Caco-2 (cell line): ENCODE data around the gene KDF1. TPM values are rescaled to one million over a fixed set of nuclear protein-coding genes. Genes with fewer than 3 reads are reported as not detected.
"Not testable (repeated sequence)": the region's sequence is repeated elsewhere in the genome, so short reads cannot be mapped to it uniquely, and the experiment has no call there.

Source experiments
- BruUV-seq: library from RNA; stranded (reverse); fragments of 400-500 nt; replicated peaks from 2 replicates; lab custom pipeline; 2021; lab: Mats Ljungman, UMichigan
- CTCF ChIA-PET: fragments of 300-600 bp; sonication (Branson Sonifier 250); formaldehyde crosslinking; loops from one replicate; lab custom pipeline; 2022; ENCODE audit warnings: antibody characterized with exemption; lab: Charles Lee
- POLR2A ChIA-PET: fragments of 300-600 bp; sonication (Branson Sonifier 250); formaldehyde crosslinking; loops from one replicate; lab custom pipeline; 2022; ENCODE audit warnings: antibody characterized with exemption; lab: Charles Lee
- DNase-seq, 2 experiments: peaks; one replicate each; pipeline versions ENCODE4 v3.0.0 to v3.0.0-alpha.2; 2020 to 2022
- H3K27me3 ChIP-seq: replicated peaks from 2 replicates; pipeline ENCODE4 v1.6.0; 2011; ENCODE audit warnings: low read length; ENCODE audit not compliant: control insufficient read depth, insufficient read depth
- H3K36me3 ChIP-seq: 2 replicates; pipeline ENCODE4 v1.5.1; 2011; ENCODE audit warnings: low read length; ENCODE audit not compliant: control insufficient read depth, insufficient read depth
- H3K4me1 ChIP-seq: fragments of 250-450 bp; sonication (Bioruptor Pico); 2 replicates; pipeline ENCODE4 v1.5.1; 2020; ENCODE audit warnings: mild to moderate bottlenecking
- H3K4me3 ChIP-seq: 2 replicates; pipeline ENCODE4 v1.5.1; 2011; ENCODE audit warnings: low read depth, mild to moderate bottlenecking, control low read depth, low read length
- H3K9me3 ChIP-seq: fragments of 250-450 bp; sonication (Bioruptor Pico); 2 replicates; pipeline ENCODE4 v1.5.1; 2020; ENCODE audit warnings: mild to moderate bottlenecking, moderate library complexity
- H3K27ac Mint-ChIP-seq: one replicate; pipeline ENCODE4 v1.8.0; 2022; ENCODE audit warnings: mixed read lengths; ENCODE audit not compliant: unreplicated experiment
- H3K27me3 Mint-ChIP-seq: one replicate; pipeline ENCODE4 v1.8.0; 2022; ENCODE audit warnings: mixed read lengths; ENCODE audit not compliant: insufficient read depth, unreplicated experiment
- H3K36me3 Mint-ChIP-seq: one replicate; pipeline ENCODE4 v1.8.0; 2022; ENCODE audit warnings: mild to moderate bottlenecking, mixed read lengths; ENCODE audit not compliant: insufficient read depth, unreplicated experiment
- H3K4me1 Mint-ChIP-seq: one replicate; pipeline ENCODE4 v1.8.0; 2022; ENCODE audit warnings: low read depth, mixed read lengths; ENCODE audit not compliant: unreplicated experiment
- H3K4me3 Mint-ChIP-seq: one replicate; pipeline ENCODE4 v1.8.0; 2022; ENCODE audit warnings: mild to moderate bottlenecking, moderate library complexity, mixed read lengths; ENCODE audit not compliant: unreplicated experiment
- H3K9me3 Mint-ChIP-seq: one replicate; pipeline ENCODE4 v1.8.0; 2022; ENCODE audit warnings: mixed read lengths; ENCODE audit not compliant: unreplicated experiment
- intact Hi-C: fragments of 100-400 bp; cut with micrococcal nuclease; formaldehyde crosslinking; loops from one replicate; pipeline ENCODE4 v1.10.0; 2022; ENCODE audit not compliant: unreplicated experiment
- total RNA-seq: library from RNA; stranded (reverse); gene quantifications from 2 replicates; pipeline ENCODE4 v1.2.3, GENCODE V29; 2022
- TF ChIP-seq, protein P1 (sequence below), 2 experiments: fragments of 200-600 bp in 1 of 2; IDR thresholded peaks; 1 replicate in 1 of 2; 2 replicates in 1 of 2; pipeline versions ENCODE4 v1.5.1 to v1.8.0; 2011 to 2022; ENCODE audit warnings: antibody characterized with exemption in 1 of 2, control low read depth in 1 of 2, inconsistent platforms in 1 of 2, low read depth in 1 of 2, low read length in 1 of 2, mild to moderate bottlenecking in 1 of 2, moderate library complexity in 1 of 2; ENCODE audit not compliant: insufficient read depth in 1 of 2, severe bottlenecking in 1 of 2, unreplicated experiment in 1 of 2

KDF1 gene
- total RNA-seq, 1 experiment from 2014 or later = 14.1 TPM

DNA sequence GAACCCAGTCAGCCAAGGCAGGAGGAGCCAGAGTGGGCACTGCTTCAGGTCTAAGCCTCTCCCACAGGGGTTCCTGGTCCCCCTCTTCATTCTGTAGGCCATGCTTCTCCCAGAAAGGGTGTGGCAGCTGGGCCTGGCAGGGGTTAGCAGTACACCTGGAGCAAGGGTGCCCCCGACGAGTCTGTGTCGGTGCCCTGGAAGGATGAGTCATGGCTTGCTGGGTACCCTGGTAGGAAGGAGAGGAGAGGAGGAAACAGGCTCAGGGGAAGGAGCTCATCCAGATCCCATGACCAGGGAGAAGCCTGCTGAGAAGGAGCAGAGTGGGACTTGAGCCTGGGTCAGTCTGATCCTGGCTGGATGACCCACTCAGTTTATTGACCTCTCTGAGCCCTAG lies 10.3 kb downstream of the KDF1 start:
- peaks cover 1% of the 10 kb centered on the region; the same call in 1 of the 2 replicates for H3K36me3 ChIP-seq
- H3K27me3 Mint-ChIP-seq = no peaks in the 10 kb centered on the region
- H3K27ac Mint-ChIP-seq = no peak overlapping the region
- H3K4me3 Mint-ChIP-seq = no peak overlapping the region
- H3K9me3 Mint-ChIP-seq = no peaks in the 10 kb centered on the region
- ChIA-PET POLR2A (interaction anchor here (0.5 kb wide), 1 partner anchor 123 kb away, joined by 3 read pairs; no protein-coding TSS in a partner anchor), CTCF (no interaction called here)
- H3K36me3 Mint-ChIP-seq = peaks cover 56% of the 10 kb centered on the region
- no TSS peak for BruUV-seq
- no peaks in the 10 kb centered on the region for H3K9me3 ChIP-seq
- intact Hi-C loops = no loop called here
- 0 out of 2 replicates have a peak, but pooled peaks cover 3% of the 10 kb centered on the region for H3K4me1 ChIP-seq
- H3K27me3 ChIP-seq = no peaks in the 10 kb centered on the region
- no peak overlapping the region for H3K4me3 ChIP-seq
- peaks cover 7% of the 10 kb centered on the region for H3K4me1 Mint-ChIP-seq
- TF ChIP-seq, protein P1, sequence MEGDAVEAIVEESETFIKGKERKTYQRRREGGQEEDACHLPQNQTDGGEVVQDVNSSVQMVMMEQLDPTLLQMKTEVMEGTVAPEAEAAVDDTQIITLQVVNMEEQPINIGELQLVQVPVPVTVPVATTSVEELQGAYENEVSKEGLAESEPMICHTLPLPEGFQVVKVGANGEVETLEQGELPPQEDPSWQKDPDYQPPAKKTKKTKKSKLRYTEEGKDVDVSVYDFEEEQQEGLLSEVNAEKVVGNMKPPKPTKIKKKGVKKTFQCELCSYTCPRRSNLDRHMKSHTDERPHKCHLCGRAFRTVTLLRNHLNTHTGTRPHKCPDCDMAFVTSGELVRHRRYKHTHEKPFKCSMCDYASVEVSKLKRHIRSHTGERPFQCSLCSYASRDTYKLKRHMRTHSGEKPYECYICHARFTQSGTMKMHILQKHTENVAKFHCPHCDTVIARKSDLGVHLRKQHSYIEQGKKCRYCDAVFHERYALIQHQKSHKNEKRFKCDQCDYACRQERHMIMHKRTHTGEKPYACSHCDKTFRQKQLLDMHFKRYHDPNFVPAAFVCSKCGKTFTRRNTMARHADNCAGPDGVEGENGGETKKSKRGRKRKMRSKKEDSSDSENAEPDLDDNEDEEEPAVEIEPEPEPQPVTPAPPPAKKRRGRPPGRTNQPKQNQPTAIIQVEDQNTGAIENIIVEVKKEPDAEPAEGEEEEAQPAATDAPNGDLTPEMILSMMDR (IDR thresholded peaks at IDR 0.05; ENCODE audit: insufficient read depth in 1 of 2, low read depth in 1 of 2, low read length in 1 of 2, severe bottlenecking in 1 of 2, unreplicated experiment in 1 of 2) = no peak
- DNase-seq = no peak

DNA sequence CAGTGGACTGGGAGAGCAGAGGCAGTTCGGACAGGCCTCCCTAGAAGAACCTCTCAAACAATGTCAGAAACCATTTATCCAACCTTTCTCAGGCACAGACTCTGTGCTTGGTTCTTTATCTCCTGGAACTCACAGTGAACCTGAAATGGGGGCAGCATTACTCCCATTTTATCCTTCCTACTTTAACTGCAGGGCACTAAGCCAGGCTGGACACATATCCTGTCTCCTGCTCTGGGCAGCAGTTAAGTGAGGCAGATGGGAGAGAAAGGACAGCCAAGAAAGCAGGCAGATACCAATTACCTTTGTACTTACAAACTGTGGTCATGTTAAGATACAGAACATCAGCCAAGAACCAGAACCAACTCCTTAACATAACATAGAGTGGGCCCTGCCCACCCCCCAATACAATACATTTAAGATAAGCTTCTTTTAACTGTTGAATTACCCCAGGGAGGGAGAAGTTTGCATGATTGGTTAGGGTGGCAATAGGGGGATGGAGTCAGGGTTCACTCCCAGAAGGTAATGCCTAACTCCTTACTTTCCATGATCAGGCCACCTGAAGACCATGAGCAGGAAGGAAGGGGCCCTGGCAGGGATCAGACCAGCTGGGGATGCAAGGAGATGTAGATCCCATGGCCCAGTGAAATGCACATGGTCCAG lies 10.9 kb downstream of the KDF1 start:
- TF ChIP-seq, protein P1 (IDR thresholded peaks at IDR 0.05; ENCODE audit: insufficient read depth in 1 of 2, low read depth in 1 of 2, low read length in 1 of 2, severe bottlenecking in 1 of 2, unreplicated experiment in 1 of 2) = no peak
- BruUV-seq = no TSS peak
- ChIA-PET POLR2A (no interaction called here), CTCF (no interaction called here)
- Mint-ChIP-seq H3K4me3 (no peak overlapping the region), H3K27ac (no peak overlapping the region), H3K36me3 (peaks cover 58% of the 10 kb centered on the region), H3K4me1 (peaks cover 9% of the 10 kb centered on the region), H3K27me3 (no peaks in the 10 kb centered on the region), H3K9me3 (no peaks in the 10 kb centered on the region)
- Histone ChIP-seq H3K27me3 (no peaks in the 10 kb centered on the region), H3K9me3 (no peaks in the 10 kb centered on the region), H3K4me1 (0 out of 2 replicates have a peak, but pooled peaks cover 4% of the 10 kb centered on the region), H3K4me3 (no peak overlapping the region), H3K36me3 (peaks cover 1% of the 10 kb centered on the region; the same call in 1 of the 2 replicates)
- DNase-seq = no peak
- intact Hi-C loops = no loop called here

DNA sequence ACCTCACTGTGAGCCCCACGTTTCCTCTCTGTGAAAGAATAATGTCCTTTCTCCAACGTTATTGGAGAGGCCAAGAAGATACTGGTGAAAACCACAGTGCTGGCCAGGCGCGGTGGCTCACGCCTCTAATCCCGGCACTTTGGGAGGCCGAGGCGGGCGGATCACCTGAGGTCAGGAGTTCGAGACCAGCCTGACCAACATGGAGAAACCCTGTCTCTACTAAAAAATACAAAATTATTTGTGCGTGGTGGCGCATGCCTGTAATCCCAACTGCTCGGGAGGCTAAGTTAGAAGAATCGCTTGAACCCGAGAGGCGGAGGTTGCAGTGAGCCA lies 11.6 kb downstream of the KDF1 start:
- H3K4me1 ChIP-seq, H3K9me3 Mint-ChIP-seq, H3K9me3 ChIP-seq, H3K4me3 ChIP-seq, H3K4me3 Mint-ChIP-seq, intact Hi-C loops, H3K27ac Mint-ChIP-seq, H3K4me1 Mint-ChIP-seq, BruUV-seq, H3K36me3 ChIP-seq, DNase-seq, CTCF ChIA-PET, H3K27me3 ChIP-seq, POLR2A ChIA-PET, H3K27me3 Mint-ChIP-seq: not testable (repeated sequence)
- peaks cover 59% of the 10 kb centered on the region for H3K36me3 Mint-ChIP-seq
